Heart left ventricle (tissue), 16 donors: ENCODE results near the gene YJEFN3. TPM values are rescaled to one million over a fixed set of nuclear protein-coding genes. Genes with fewer than 3 reads are reported as not detected.

ENCODE experiments used
- ATAC-seq, 4 donors: fragments of 200-7000 bp; cut with Tn5 transposase; one replicate each; pipeline ENCODE4 v1.9.1; 2020 to 2022; ENCODE audit warnings: moderate library complexity in 4 of 4, mild to moderate bottlenecking in 3 of 4, moderate number of reproducible peaks in 1 of 4
- DNase-seq, 5 donors: peaks; one replicate each; pipeline ENCODE4 v3.0.0-alpha.2; 2020
- H3K27ac ChIP-seq, 12 donors: fragments of 200-600 bp; sonication (generic) in 4 of 12; one replicate each; pipeline versions ENCODE4 v1.5.0 to v1.8.0; 2016 to 2022; ENCODE audit warnings: mild to moderate bottlenecking in 2 of 12
- H3K27me3 ChIP-seq, 9 donors: fragments of 200-600 bp; sonication (generic) in 2 of 9; one replicate each; pipeline versions ENCODE4 v1.5.1 to v1.8.0; 2016 to 2022; ENCODE audit warnings: mild to moderate bottlenecking in 3 of 9
- H3K36me3 ChIP-seq, 9 donors: fragments of 200-600 bp; sonication (generic) in 2 of 9; one replicate each; pipeline versions ENCODE4 v1.5.0 to v1.8.0; 2018 to 2022; ENCODE audit warnings: mild to moderate bottlenecking in 2 of 9
- H3K4me1 ChIP-seq, 12 donors: fragments of 200-600 bp; sonication (generic) in 4 of 12; one replicate each; pipeline versions ENCODE4 v1.5.0 to v1.8.0; 2016 to 2022; ENCODE audit warnings: mild to moderate bottlenecking in 3 of 12
- H3K4me3 ChIP-seq, 12 donors: fragments of 200-600 bp; sonication (generic) in 4 of 12; one replicate each; pipeline versions ENCODE4 v1.5.0 to v1.8.0; 2017 to 2022; ENCODE audit warnings: mild to moderate bottlenecking in 9 of 12, moderate library complexity in 4 of 12
- H3K9me3 ChIP-seq, 12 donors: fragments of 200-600 bp; sonication (generic) in 4 of 12; one replicate each; pipeline versions ENCODE4 v1.5.0 to v1.8.0; 2016 to 2022; ENCODE audit warnings: mild to moderate bottlenecking in 1 of 12
- CTCF ChIP-seq, 12 donors: fragments of 200-600 bp; sonication (generic) in 4 of 12; IDR thresholded peaks; one replicate each; pipeline versions ENCODE4 v1.5.0 to v1.8.0; 2018 to 2022; ENCODE audit warnings: antibody characterized with exemption in 12 of 12, mild to moderate bottlenecking in 5 of 12
- POLR2A ChIP-seq, 2 donors: fragments of 450-650 bp; IDR thresholded peaks; one replicate each; pipeline ENCODE4 v1.6.1; 2017; ENCODE audit warnings: antibody characterized with exemption in 2 of 2, mild to moderate bottlenecking in 2 of 2, moderate library complexity in 2 of 2
- WGBS, 4 donors: extraction: QIAGEN DNeasy Blood & Tissue Kit in 2 of 4; methylation state at CpG; one replicate each; pipeline versions ENCODE4 v1.1.5 to v1.1.7; 2013 to 2018; 5-methylcytosine and 5-hydroxymethylcytosine counted together
- intact Hi-C, 10 donors: fragments of 100-400 bp; cut with DNase I; formaldehyde crosslinking; loops; one replicate each; pipeline versions ENCODE4 v1.11.1 to v1.14.2; 2022
- polyA plus RNA-seq, 2 donors: library from polyadenylated mRNA; stranded (reverse); fragments of 200-250 nt; gene quantifications; one replicate each; pipeline ENCODE4 v1.2.3, GENCODE V29; 2013
- total RNA-seq, 9 donors: library from RNA; depleted of rRNA in 2 of 9; stranded (reverse); fragments of >200 nt in 2 of 9; fragmentation: NEBNext Ultra II Directional in 3 of 9; extraction: Animal tissue kit (Norgen Biotek cat#: 25700) in 3 of 9; gene quantifications; one replicate each; pipeline versions ENCODE4 v1.1.0 to v1.2.4, GENCODE V29; 2016 to 2023
- donor health status: ischemic (EF 13 %, LVEDD 7.1; RV severe dilation, severe dysfunction).
- donor health status: healthy with polysubstance abuse.
- donor health status: DM: no; HTN: yes; CAD: no.
- donor health status: DM: no; HTN: no; CAD: no.
- donor health status: ischemic (EF 25% LVEDD 6.9; RV normal size, moderate dysfunction).
- donor health status: ischemic (EF 25% LVEDD 5.7; RV mildly dilated, moderate dysfunction).
- donor health status: healthy.
- donor health status: DM: yes; HTN: yes; CAD: no.
- donor health status: ischemic (EF 35%, LVEDD 5.7; RV mildly dilated, moderate dysfunction).
- donor health status: nonischemic (EF 11% LVEDD 7.7; RV severe dilation, severe dysfunction).
- donor health status: DM: yes; HTN: yes; CAD: no.
- donor health status: PGD.
- donor health status: ischemic (EF 29% LVEDD 5.4; RV normal size, mild dysfunction).
- donor health status: nonischemic (EF 23%, LVEDD 6.1; RV moderate dilation, normal function).

Gene YJEFN3
- total and polyA plus RNA-seq, 11 donors, result 1.2 to 5.4 (median 2.5) TPM; not detected in 1

- intact Hi-C loops, result loop anchor here in 2 of 10 donors (5.0 to 10.0 kb wide), 3 partner anchors 80 to 343 kb away; partner anchors contain the start of gene GATAD2A (in 1 of the 2)
- ATAC-seq (no peak), DNase-seq (peak in 1 of 5 donors; percentile 52)
- TF ChIP-seq POLR2A (IDR thresholded peaks at IDR 0.05) (no peak), CTCF (IDR thresholded peaks at IDR 0.05) (no peak)
- WGBS, 4 donors, result 75 to 81% (median 80%) methylated on average over 7 to 9 of the region's 9 CpGs
- H3K4me3 ChIP-seq, result no peak overlapping the region
- H3K9me3 ChIP-seq, result no peaks in the 10 kb centered on the region
- H3K27ac ChIP-seq, result peak overlapping the region in 3 of 12 donors; percentile 70 to 94 (median 71)
- peaks cover 10 to 73% (median 49%) of the 10 kb centered on the region in 12 donors for H3K4me1 ChIP-seq
- H3K36me3 ChIP-seq, result peaks cover 0 to 33% (median 1%) of the 10 kb centered on the region in 9 donors
- no peaks in the 10 kb centered on the region for H3K27me3 ChIP-seq
Observed at GRCh38 chr19:19487077-19487949, 41.4 kb upstream of the YJEFN3 start.

GRCh38 chr19:19487950-19488874, 40.5 kb upstream of the YJEFN3 start:
- TF ChIP-seq POLR2A (IDR thresholded peaks at IDR 0.05), result no peak
- TF ChIP-seq CTCF (IDR thresholded peaks at IDR 0.05), result no peak
- H3K27me3 ChIP-seq, result no peaks in the 10 kb centered on the region
- intact Hi-C loops, result loop anchor here in 2 of 10 donors (5.0 to 10.0 kb wide), 3 partner anchors 81 to 343 kb away; partner anchors contain the start of gene GATAD2A (in 1 of the 2)
- no peaks in the 10 kb centered on the region for H3K9me3 ChIP-seq
- peaks cover 0 to 34% (median 10%) of the 10 kb centered on the region in 9 donors for H3K36me3 ChIP-seq
- 43 to 51% (median 47%) methylated on average over 15 to 20 of the region's 20 CpGs for WGBS, 4 donors
- H3K4me1 ChIP-seq, result peaks cover 10 to 64% (median 46%) of the 10 kb centered on the region in 12 donors
- peak overlapping the region in 5 of 12 donors; percentile 1 to 40 (median 30) for H3K4me3 ChIP-seq
- ATAC-seq (no peak), DNase-seq (peak in 2 of 5 donors; percentile 43 to 56)
- peak overlapping the region; percentile 38 to 94 (median 70) for H3K27ac ChIP-seq

- no peaks in the 10 kb centered on the region for H3K27me3 ChIP-seq
- ATAC-seq, result peak; percentile 10 to 68 (median 56)
- peaks cover 10 to 60% (median 45%) of the 10 kb centered on the region in 12 donors for H3K4me1 ChIP-seq
- H3K9me3 ChIP-seq, result no peaks in the 10 kb centered on the region
- 36 to 47% (median 40%) methylated on average over 13 to 14 of the region's 14 CpGs for WGBS, 4 donors
- no peak for TF ChIP-seq POLR2A (IDR thresholded peaks at IDR 0.05)
- TF ChIP-seq CTCF (IDR thresholded peaks at IDR 0.05), result no peak
- peak; percentile 77 to 84 (median 79) for DNase-seq
- intact Hi-C loops, result loop anchor here in 3 of 10 donors (1.0 to 10.0 kb wide), 4 partner anchors 82 to 344 kb away; partner anchors contain the start of gene GATAD2A (in 1 of the 3)
- peak overlapping the region; percentile 38 to 94 (median 70) for H3K27ac ChIP-seq
- peaks cover 0 to 39% (median 17%) of the 10 kb centered on the region in 9 donors for H3K36me3 ChIP-seq
- peak overlapping the region in 8 of 12 donors; percentile 1 to 40 (median 25) for H3K4me3 ChIP-seq
Observed at GRCh38 chr19:19488875-19489690, 39.6 kb upstream of the YJEFN3 start.
